Lung (tissue), 12 donors: ENCODE measurements around the gene CYP19A1. TPM values are rescaled to one million over a fixed set of nuclear protein-coding genes. Genes with fewer than 3 reads are reported as not detected.

ENCODE experiments used
- ATAC-seq: fragments of 200-7000 bp; cut with Tn5 transposase; one replicate; pipeline ENCODE4 v1.9.1; 2020; ENCODE audit warnings: moderate number of reproducible peaks; ENCODE audit not compliant: insufficient read depth, low FRiP score
- DNase-seq, 3 donors: peaks; one replicate each; pipeline ENCODE4 v3.0.0-alpha.2; 2013 to 2017
- H3K27ac ChIP-seq, 2 donors: one replicate each; pipeline ENCODE4 v1.5.1; 2013; ENCODE audit warnings: mild to moderate bottlenecking in 2 of 2, moderate library complexity in 2 of 2, control low read depth in 1 of 2, inconsistent platforms in 1 of 2, low read depth in 1 of 2, low read length in 1 of 2
- H3K27me3 ChIP-seq, 3 donors: one replicate each; pipeline ENCODE4 v1.5.1; 2013; ENCODE audit warnings: low read length in 2 of 3; ENCODE audit not compliant: control insufficient read depth in 3 of 3, insufficient read depth in 3 of 3
- H3K36me3 ChIP-seq, 4 donors: one replicate each; pipeline ENCODE4 v1.5.1; 2013; ENCODE audit warnings: low read length in 4 of 4, mild to moderate bottlenecking in 1 of 4, moderate library complexity in 1 of 4; ENCODE audit not compliant: control insufficient read depth in 4 of 4, insufficient read depth in 4 of 4
- H3K4me1 ChIP-seq, 5 donors: one replicate each; pipeline ENCODE4 v1.5.1; 2013; ENCODE audit warnings: low read length in 5 of 5, mild to moderate bottlenecking in 2 of 5, moderate library complexity in 1 of 5; ENCODE audit not compliant: control insufficient read depth in 5 of 5, insufficient read depth in 5 of 5
- H3K4me3 ChIP-seq: one replicate; pipeline ENCODE4 v1.5.1; 2013; ENCODE audit warnings: mild to moderate bottlenecking, control low read depth, moderate library complexity
- H3K9ac ChIP-seq, 2 donors: one replicate each; pipeline ENCODE4 v1.5.1; 2013; ENCODE audit warnings: low read length in 2 of 2, control low read depth in 1 of 2; ENCODE audit not compliant: insufficient read depth in 1 of 2
- H3K9me3 ChIP-seq, 4 donors: one replicate each; pipeline ENCODE4 v1.5.1; 2013; ENCODE audit warnings: low read length in 3 of 4, mild to moderate bottlenecking in 1 of 4, moderate library complexity in 1 of 4; ENCODE audit not compliant: control insufficient read depth in 4 of 4, insufficient read depth in 3 of 4
- WGBS, 2 donors: extraction: QIAGEN DNeasy Blood & Tissue Kit; methylation state at CpG; one replicate each; pipeline ENCODE4 v1.1.7; 2013; 5-methylcytosine and 5-hydroxymethylcytosine counted together
- polyA plus RNA-seq, 2 donors: library from polyadenylated mRNA; stranded (reverse); fragments of 200-250 nt; gene quantifications; one replicate each; pipeline ENCODE4 v1.2.1, GENCODE V29; 2013
- total RNA-seq, 2 donors: library from RNA; depleted of rRNA in 1 of 2; stranded (reverse); fragments of >200 nt in 1 of 2; gene quantifications; one replicate each; pipeline ENCODE4 v1.2.1, GENCODE V29; 2014 to 2021
- TF ChIP-seq, protein P1 (sequence below): IDR thresholded peaks from 2 replicates; pipeline ENCODE4 v1.5.1; 2012; ENCODE audit warnings: mild to moderate bottlenecking; ENCODE audit errors: control extremely low read depth, extremely low read depth
- donor health status: control.
- donor health status: control.
- donor health status: Bipolar disorder and iron deficiency.
- donor health status: healthy.
- donor health status: DM: yes; HTN: yes; CAD: no.

CYP19A1 gene
- total and polyA plus RNA-seq, 4 donors, result 0.37 to 9.6 (median 2.4) TPM

- H3K9ac ChIP-seq, result no peak overlapping the region
- DNase-seq (no peak), ATAC-seq (no peak)
- no peaks in the 10 kb centered on the region for H3K36me3 ChIP-seq
- H3K27me3 ChIP-seq, result no peaks in the 10 kb centered on the region
- no peaks in the 10 kb centered on the region for H3K4me1 ChIP-seq
- TF ChIP-seq, protein P1, sequence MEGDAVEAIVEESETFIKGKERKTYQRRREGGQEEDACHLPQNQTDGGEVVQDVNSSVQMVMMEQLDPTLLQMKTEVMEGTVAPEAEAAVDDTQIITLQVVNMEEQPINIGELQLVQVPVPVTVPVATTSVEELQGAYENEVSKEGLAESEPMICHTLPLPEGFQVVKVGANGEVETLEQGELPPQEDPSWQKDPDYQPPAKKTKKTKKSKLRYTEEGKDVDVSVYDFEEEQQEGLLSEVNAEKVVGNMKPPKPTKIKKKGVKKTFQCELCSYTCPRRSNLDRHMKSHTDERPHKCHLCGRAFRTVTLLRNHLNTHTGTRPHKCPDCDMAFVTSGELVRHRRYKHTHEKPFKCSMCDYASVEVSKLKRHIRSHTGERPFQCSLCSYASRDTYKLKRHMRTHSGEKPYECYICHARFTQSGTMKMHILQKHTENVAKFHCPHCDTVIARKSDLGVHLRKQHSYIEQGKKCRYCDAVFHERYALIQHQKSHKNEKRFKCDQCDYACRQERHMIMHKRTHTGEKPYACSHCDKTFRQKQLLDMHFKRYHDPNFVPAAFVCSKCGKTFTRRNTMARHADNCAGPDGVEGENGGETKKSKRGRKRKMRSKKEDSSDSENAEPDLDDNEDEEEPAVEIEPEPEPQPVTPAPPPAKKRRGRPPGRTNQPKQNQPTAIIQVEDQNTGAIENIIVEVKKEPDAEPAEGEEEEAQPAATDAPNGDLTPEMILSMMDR, result no peak
- H3K4me3 ChIP-seq, result no peak overlapping the region
- WGBS, 2 donors, result 18 to 39% methylated on average over 3 of the region's 3 CpGs
- H3K9me3 ChIP-seq, result no peaks in the 10 kb centered on the region
- no peak overlapping the region for H3K27ac ChIP-seq
Observed at GRCh38 chr15:51227940-51228732, 110.3 kb downstream of the CYP19A1 start.

- no peak overlapping the region for H3K4me3 ChIP-seq
- H3K36me3 ChIP-seq, result no peaks in the 10 kb centered on the region
- no peak for DNase-seq
- H3K4me1 ChIP-seq, result no peaks in the 10 kb centered on the region
- 77 to 79% methylated on average over 6 of the region's 6 CpGs for WGBS, 2 donors
- no peaks in the 10 kb centered on the region for H3K27me3 ChIP-seq
- ATAC-seq, result no peak
- no peak overlapping the region for H3K27ac ChIP-seq
- H3K9ac ChIP-seq, result no peak overlapping the region
- TF ChIP-seq, protein P1, result no peak
- no peaks in the 10 kb centered on the region for H3K9me3 ChIP-seq
Observed at GRCh38 chr15:51226576-51227210, 111.7 kb downstream of the CYP19A1 start.

DNA sequence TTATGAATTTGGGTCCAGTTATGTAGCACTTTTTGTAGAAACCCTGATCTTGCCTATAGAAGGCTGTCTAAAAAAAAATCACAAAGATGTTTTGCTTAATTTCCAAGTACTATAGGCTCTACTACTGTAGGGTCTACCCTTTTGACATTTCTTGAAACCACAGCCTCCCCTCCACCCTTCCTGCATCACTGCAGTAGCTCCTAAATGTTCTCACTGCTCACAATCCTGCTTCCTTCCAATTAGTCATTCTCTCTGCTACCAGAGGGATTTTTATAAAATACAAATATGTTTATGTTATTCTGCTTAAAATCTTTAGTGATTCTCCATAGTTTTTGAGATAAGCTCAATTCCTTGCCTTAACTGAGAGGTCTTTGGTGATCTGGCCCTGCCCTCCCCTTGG is 114.0 kb downstream of the CYP19A1 start:
- Histone ChIP-seq H3K27ac (no peak overlapping the region), H3K36me3 (no peaks in the 10 kb centered on the region), H3K4me3 (no peak overlapping the region), H3K27me3 (no peaks in the 10 kb centered on the region), H3K9ac (no peak overlapping the region), H3K9me3 (peaks cover 0 to 2% (median 0%) of the 10 kb centered on the region in 4 donors), H3K4me1 (no peaks in the 10 kb centered on the region)
- DNase-seq (no peak), ATAC-seq (no peak)
- TF ChIP-seq, protein P1, result no peak
